HG03196 (cell line): ENCODE data around the gene RNF180.
"Not testable (repeated sequence)": the region's sequence is repeated elsewhere in the genome, so short reads cannot be mapped to it uniquely, and the experiment has no call there.

Experiments used
- ATAC-seq: cut with Tn5 transposase; IDR thresholded peaks from one replicate; pipeline ENCODE4 v1.9.1; 2021; ENCODE audit not compliant: unreplicated experiment

RNF180 gene

DNA sequence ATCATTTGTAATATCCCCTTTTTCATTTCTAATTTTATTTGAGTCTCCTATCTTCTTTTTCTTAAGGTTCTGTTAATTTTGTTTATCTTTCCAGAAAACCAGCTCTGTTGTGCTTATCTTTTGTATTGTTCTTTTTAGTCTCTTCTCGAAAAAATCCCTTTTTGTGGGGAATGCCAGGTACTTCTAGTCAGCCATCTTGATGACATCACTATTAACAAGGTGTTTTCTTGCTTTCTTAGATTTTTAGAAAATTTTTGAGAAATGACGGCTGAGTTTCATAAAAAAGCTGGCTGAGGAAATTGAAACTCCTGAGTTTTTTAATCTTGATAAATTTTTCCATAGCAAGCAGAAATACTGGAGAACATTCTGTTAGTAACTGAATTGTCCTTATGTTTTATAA lies 10.7 kb downstream of the RNF180 start:
- ATAC-seq = no peak

DNA sequence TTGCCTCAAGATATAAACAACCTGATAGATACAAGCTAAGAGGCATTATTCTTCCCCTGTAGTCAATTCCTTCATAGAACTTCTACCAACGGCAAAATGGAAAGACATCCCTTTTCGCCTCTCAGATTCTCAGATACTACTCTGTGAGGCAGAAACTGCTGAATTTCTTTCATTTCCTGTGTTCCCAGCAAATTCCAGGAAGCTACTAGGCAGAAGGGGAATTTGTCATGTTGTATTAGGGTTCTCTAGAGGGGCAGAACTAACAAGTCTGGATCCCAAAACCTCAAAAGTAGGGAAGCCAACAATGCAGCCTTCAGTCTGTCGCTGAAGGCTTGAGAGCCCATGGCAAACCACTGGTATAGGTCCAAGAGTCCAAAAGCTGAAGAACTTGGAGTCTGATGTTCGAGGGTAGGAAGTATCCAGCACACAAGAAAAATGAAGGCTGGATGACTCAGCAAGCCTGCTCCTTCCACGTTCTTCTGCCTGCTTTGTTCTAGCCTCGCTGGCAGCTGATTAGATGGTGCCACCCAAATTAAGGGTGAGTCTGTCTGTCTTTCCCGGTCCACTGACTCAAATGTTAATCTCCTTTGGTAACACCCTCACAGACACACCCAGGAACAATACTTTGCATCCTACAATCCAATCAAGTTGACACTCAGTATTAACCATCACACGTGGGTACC lies 15.2 kb downstream of the RNF180 start:
- ATAC-seq = no peak

DNA sequence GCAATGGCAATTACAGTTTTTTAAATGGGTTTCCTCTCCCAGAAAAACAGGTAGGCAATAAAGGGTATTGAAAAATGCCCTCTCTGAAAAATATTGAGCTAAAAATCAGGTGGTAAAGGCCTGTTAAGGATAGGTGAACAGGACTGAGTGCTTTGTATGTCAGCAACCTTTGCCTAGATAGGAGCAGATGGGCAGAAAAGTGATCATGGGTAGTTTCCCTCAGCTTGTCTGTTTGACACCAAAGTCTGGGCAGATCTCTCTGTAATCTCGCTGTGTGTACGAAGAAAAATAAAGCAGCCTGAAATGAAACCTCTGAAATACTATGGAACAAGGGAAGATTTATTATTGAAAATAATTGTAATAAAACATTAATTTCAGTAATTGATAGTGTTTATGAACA lies 15.8 kb downstream of the RNF180 start:
- no peak for ATAC-seq

DNA sequence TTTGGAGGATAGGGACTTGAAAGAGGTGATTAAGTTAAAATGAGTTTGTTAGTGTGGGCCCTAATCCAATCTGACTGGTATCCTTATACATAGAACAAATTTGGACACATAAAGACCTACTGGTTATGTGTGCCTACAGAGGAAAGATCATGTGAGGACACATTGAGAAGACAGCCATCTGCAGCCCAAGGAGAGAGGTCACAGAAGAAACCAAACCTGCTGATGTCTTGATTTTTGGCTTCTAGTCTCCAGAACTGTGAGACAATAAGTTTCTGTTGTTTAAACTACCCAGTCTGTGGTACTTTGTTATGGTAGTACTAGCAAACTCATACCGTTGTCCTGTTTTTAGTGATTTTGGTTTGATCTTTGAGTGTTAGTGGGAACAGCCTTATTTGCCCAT lies 18.3 kb downstream of the RNF180 start:
- no peak for ATAC-seq

GRCh38 chr5:64184832-64185231 lies 19.2 kb downstream of the RNF180 start:
- ATAC-seq = no peak

GRCh38 chr5:64188776-64189175 lies 23.1 kb downstream of the RNF180 start:
- ATAC-seq = no peak

GRCh38 chr5:64190562-64191306 lies 25.1 kb downstream of the RNF180 start:
- ATAC-seq = no peak

DNA sequence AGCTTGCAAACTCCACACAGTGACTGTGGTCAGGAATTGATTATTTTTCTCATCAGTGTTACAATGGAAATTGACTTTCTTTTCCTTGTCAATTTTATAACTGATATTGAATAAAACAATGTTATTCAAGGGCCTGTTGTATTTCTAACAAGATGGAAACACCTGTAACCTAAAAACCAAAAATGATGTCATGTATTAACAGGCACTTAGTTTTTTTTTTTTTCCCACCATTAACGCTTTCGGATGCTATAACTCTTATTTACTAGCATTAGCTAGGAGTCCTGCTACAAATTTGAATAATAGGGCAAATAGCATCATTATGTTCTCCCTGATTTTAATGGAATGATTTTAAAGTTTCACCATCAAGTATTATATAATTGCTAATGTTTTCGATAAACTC lies 30.3 kb downstream of the RNF180 start:
- ATAC-seq = no peak

- no peak for ATAC-seq
Measured at GRCh38 chr5:64199425-64199824, 33.8 kb downstream of the RNF180 start.

DNA sequence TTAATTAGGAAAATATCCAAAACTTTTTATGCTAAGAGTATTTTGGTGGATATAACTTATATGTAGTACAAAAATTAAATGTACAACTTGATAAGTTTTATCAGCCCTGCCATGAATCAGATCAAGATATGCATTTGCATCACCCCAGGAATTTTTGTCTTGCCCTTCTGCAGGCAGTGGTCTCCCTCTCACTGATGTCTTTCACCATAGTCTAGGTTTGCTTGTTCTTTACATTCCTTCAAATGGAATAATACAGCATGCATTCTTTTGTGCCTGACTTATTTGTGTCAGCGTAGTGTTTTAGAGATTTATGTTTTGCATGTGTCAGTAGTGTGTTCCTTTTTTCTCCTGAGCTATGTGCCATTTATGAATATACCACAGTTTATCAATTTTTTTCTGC lies 36.4 kb downstream of the RNF180 start:
- ATAC-seq = no peak

DNA sequence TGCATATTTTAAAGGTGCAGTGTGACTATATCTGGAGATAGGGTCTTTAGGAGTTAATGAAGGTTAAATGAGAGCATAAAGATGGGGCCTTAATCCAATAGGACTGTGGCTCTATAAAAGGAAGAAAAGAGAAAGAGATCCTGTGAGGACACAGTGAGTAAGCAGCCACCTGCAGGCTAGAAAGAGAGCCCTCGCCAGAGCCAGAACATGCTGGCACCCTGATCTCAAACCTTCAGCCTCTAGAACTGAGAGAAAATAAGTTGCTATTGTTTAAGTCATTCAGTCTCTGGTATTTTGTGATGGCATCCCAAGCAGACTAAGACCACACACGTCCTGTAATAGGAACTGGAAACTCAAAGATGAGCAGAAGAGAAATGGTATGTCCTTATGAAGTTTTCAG lies 41.0 kb downstream of the RNF180 start:
- ATAC-seq = no peak

DNA sequence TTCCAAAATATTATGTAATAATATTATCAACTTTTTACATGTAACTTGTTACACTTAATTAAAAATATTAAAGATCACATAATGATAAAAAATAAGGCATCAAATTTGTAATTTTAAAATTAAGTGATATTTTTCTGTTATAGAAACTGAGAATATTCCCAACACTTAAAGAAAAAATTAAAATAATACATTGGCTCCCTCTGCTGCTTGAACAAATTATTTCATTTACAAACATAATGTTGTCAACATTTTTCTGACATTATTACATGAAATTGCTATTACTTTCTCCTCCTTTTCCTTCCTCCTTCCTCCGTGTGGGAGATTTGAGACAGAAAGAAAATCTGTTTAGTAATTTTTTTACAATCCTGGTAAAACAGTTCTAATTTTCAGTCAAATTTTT lies 42.3 kb downstream of the RNF180 start:
- ATAC-seq = no peak

DNA sequence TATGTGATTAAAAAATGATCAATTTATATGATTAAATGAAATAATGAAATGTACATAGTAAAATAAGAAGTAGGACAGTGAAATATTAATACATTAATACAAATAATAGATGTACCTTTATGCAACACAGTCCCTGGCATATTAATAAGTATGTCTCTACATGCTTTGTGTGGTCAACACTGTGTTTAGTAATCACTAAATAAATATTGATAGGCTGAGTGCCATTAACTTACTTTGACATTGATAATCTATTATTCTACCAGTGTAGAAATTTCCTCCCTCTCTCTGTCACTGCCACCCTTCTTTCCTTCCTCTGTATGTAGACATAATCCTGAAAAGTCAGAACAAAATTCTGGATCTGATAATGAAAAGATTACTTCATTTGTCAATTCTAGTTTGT lies 43.7 kb downstream of the RNF180 start:
- ATAC-seq = no peak

DNA sequence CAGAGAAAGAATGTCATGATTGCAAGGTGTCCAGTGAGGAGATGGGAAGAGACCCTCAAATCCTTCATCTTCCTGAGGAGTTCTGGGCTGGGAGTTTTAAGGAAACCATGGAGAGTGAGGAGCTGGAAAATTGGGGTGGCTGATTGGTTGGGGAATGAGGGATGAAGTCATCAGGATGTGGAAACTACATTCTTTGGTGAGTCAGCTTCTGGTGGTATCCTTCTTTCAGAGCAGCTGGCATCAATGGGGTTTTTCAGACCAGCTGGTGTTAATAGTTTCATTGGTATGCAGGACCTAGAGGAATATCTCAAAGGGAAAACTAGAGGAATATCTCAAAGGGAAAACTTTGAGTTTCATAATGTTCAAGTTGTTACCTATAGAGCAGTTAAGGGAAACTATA lies 45.2 kb downstream of the RNF180 start:
- ATAC-seq = no peak

DNA sequence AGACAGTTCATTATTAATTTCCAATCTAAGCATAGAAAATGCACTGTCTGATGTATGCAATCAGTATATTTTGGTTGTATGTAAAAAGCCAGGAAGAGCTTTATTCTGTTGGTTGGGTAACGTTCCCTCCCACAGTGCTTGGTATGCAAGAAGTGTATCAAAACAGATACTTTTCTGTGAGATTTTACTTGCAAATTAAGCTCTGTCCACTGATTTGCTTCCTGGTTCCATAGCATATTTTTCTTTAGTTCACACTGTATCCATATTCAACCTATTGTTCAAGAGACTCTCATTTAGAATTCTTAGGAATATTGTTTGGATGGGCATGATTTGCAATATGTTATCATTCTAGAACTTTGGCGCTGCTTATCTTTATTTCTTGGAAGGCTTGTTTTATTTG lies 47.4 kb downstream of the RNF180 start:
- ATAC-seq = no peak

DNA sequence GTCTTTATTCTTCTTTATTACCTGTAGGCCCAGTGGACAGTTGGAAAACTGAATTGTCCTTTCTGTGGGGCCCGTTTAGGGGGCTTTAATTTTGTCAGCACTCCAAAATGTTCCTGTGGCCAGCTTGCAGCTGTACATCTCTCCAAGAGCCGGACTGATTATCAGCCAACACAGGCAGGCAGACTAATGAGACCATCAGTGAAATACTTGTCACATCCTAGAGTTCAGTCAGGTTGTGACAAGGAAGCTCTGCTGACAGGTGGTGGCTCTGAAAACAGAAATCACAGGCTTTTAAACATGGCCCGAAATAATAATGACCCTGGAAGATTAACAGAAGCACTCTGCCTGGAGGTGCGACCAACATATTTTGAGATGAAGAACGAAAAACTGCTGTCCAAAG lies 47.9 kb downstream of the RNF180 start:
- ATAC-seq = no peak

DNA sequence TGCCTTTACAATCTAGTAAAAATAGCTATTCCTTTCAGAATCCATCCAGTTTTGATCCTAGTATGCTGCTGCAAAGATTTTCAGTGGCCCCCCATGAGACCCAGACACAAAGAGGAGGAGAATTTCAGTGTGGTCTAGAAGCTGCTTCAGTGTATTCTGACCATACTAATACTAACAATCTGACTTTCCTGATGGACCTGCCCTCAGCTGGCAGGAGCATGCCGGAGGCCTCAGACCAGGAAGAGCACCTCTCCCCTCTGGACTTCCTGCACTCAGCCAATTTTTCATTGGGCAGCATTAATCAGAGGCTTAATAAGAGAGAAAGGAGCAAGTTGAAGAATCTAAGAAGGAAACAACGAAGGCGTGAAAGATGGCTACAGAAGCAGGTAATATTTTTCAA lies 48.5 kb downstream of the RNF180 start:
- ATAC-seq = no peak

GRCh38 chr5:64221911-64222310 lies 56.3 kb downstream of the RNF180 start:
- ATAC-seq = no peak

DNA sequence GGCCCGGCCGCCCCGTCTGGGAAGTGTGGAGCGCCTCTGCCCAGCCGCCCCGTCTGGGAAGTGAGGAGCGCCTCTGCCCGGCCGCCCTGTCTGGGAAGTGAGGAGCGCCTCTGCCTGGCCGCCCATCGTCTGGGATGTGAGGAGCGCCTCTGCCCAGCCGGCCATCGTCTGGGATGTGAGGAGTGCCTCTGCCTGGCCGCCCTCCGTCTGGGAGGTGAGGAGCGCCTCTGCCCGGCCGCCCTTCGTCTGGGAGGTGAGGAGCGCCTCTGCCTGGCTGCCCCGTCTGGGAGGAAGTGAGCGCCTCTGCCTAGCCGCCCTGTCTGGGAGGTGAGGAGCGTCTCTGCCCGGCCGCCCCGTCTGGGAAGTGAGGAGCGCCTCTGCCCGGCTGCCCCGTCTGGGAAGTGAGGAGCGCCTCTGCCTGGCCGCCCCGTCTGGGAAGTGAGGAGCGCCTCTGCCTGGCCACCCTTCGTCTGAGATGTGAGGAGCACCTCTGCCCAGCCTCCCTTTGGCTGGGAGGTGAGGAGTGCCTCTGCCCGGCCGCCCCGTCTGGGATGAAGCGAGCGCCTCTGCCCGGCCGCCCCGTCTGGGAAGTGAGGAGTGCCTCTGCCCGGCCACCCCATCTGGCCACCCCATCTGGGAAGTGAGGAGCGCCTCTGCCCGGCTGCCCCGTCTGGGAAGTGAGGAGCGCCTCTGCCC lies 59.8 kb downstream of the RNF180 start:
- ATAC-seq = not testable (repeated sequence)

DNA sequence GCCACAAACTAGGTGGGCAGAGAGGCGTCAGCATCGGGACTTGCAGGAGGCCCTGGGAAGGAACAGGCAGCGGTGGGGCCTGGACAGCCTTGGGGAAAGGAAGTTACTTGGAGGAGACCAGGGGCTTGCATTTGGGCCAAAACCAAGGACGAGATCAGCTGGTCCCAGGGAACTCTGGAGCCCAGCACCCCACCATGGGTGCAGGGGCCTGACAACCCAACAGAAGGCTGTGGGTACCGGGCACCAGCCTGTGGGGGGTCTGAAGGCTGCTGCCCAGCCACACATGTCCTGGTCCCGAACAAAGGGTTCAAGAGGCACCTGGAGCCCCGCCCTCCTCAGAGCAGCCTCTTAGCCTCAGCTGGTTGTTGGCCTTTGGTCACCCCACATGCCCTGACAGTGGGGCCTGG lies 61.5 kb downstream of the RNF180 start:
- ATAC-seq = not testable (repeated sequence)

DNA sequence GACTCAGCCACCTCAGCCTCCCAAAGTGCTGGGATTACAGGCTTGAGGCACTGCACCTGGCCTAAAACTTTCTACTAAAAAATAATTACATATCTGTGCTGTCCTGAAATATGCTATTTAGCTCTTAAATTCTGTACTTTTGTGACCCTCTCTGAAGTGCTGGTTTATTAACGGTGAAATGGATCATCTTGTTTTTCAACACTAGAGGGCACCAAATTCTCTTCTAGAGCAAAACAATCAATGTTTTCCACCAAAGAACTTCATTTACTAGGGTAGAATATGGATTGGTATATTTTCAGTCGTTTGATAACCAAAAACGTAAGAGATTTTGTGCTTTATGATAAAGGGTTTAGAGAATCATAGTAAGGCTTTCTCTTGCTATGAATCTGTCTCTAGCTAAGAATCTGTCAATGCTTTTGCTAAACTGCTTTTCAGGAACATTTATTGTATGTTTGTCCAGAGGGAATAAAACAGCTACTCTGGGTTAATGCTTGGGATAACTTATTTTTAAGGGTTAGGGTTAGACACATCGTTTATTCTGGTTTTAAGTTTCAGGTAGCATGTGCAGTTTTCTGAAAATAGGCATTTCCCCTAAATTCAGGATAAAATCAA lies 63.6 kb downstream of the RNF180 start:
- ATAC-seq = no peak

DNA sequence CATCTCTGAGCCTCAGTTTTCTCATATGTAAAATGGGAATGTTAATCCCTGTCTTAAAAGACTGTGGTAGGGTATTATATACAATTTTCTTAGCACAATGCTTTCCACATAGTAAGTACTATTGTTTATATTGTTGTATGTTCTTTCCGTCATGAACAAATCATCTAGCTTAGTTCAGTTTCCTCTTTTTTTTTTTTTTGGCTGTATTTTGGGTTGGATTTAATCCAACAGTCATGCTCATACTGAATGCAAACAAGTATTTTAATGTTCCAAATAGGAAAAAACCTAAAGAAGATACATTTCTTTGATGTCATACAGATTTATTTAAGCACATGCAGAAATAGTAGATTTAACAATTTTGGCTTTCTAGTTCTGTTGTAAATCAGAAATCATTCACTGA lies 95.1 kb downstream of the RNF180 start:
- no peak for ATAC-seq
